HG03469 (cell line): ENCODE data around the gene ASF1B.
"Not testable (repeated sequence)": the region's sequence is repeated elsewhere in the genome, so short reads cannot be mapped to it uniquely, and the experiment has no call there.

Experiments used
- ATAC-seq: cut with Tn5 transposase; IDR thresholded peaks from one replicate; pipeline ENCODE4 v1.9.1; 2021; ENCODE audit warnings: mild to moderate bottlenecking, moderate library complexity, moderate number of reproducible peaks; ENCODE audit not compliant: unreplicated experiment

The ASF1B gene

GRCh38 chr19:14136509-14137281 is at the start of gene ASF1B:
Gene ASF1B, minus strand, starts transcription at chr19:14136589. Its CDS starts 133 bp downstream, at chr19:14136456.
- peak; percentile 71 for ATAC-seq

- ATAC-seq, result not testable (repeated sequence)
Measured at GRCh38 chr19:14185691-14186090, 49.3 kb upstream of the ASF1B start.

GRCh38 chr19:14185158-14185557 is 48.8 kb upstream of the ASF1B start:
- ATAC-seq, result no peak

- ATAC-seq, result no peak
Measured at GRCh38 chr19:14183741-14184350, 47.5 kb upstream of the ASF1B start.

GRCh38 chr19:14182476-14182875 is 46.1 kb upstream of the ASF1B start:
- no peak for ATAC-seq

- no peak for ATAC-seq
Measured at GRCh38 chr19:14181906-14182305, 45.5 kb upstream of the ASF1B start.

GRCh38 chr19:14181199-14181598 is 44.8 kb upstream of the ASF1B start:
- ATAC-seq, result not testable (repeated sequence)

GRCh38 chr19:14177496-14178074 is 41.2 kb upstream of the ASF1B start:
- no peak for ATAC-seq

- ATAC-seq, result no peak
Measured at GRCh38 chr19:14175351-14175792, 39.0 kb upstream of the ASF1B start.

GRCh38 chr19:14174883-14175282 is 38.5 kb upstream of the ASF1B start:
- no peak for ATAC-seq

GRCh38 chr19:14168993-14169392 is 32.6 kb upstream of the ASF1B start:
- no peak for ATAC-seq

GRCh38 chr19:14168259-14168972 is 32.0 kb upstream of the ASF1B start:
- ATAC-seq, result no peak

GRCh38 chr19:14167576-14168138 is 31.3 kb upstream of the ASF1B start:
- ATAC-seq, result no peak

- no peak for ATAC-seq
Measured at GRCh38 chr19:14166999-14167575, 30.7 kb upstream of the ASF1B start.

GRCh38 chr19:14165990-14166830 is 29.8 kb upstream of the ASF1B start:
- no peak for ATAC-seq

GRCh38 chr19:14164724-14165493 is 28.5 kb upstream of the ASF1B start:
- ATAC-seq, result no peak

GRCh38 chr19:14164082-14164481 is 27.7 kb upstream of the ASF1B start:
- ATAC-seq, result no peak

GRCh38 chr19:14162871-14163297 is 26.5 kb upstream of the ASF1B start:
- no peak for ATAC-seq

- no peak for ATAC-seq
Measured at GRCh38 chr19:14161305-14161704, 24.9 kb upstream of the ASF1B start.
